SH-SY5Y (cell line): ENCODE data around the gene CCDC40.

Experiments
- GATA2 ChIP-seq: IDR thresholded peaks from 2 replicates; pipeline ENCODE4 v1.6.1; 2011; ENCODE audit warnings: mild to moderate bottlenecking, low read depth, low read length
- GATA3 ChIP-seq: IDR thresholded peaks from 2 replicates; pipeline ENCODE4 v1.6.1; 2011; ENCODE audit warnings: low read depth, mild to moderate bottlenecking, low read length, moderate library complexity

DNA sequence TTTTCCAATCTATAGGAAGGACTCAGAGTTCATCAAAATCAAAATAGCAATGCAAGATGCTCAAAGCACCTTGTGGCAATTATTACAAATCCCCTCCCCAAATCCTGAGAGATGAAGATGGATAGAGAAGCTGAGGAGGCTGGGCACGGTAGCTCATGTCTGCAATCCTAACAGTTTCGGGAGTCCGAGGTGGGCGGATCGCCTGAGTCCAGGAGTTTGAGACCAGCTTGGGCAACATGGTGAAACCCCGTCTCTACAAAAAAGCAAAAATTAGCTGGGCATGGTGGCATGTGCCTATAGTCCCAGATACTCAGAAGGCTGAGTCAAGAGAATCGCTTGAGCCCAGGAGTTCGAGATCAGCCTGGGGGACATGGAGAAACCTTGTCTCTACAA lies 9.4 kb upstream of the CCDC40 start:
- TF ChIP-seq GATA2 (no peak), GATA3 (no peak)
